GM23248 (cell line): Measurements from ENCODE around the gene ALDH16A1. TPM values are rescaled to one million over a fixed set of nuclear protein-coding genes. Genes with fewer than 3 reads are reported as not detected.

Experiments
- DNase-seq: peaks from one replicate; pipeline ENCODE4 v3.0.0-alpha.2; 2015
- H2AFZ ChIP-seq: fragments of 200-600 bp; sonication (generic); 2 replicates; pipeline ENCODE4 v1.6.1; 2016; ENCODE audit warnings: antibody characterized with exemption
- H3F3A ChIP-seq: fragments of 200-600 bp; sonication (generic); 2 replicates; pipeline ENCODE4 v1.6.1; 2016; ENCODE audit warnings: mild to moderate bottlenecking, antibody characterized with exemption, mixed run types; ENCODE audit not compliant: insufficient read depth
- H3K27ac ChIP-seq: fragments of 200-600 bp; sonication (generic); 2 replicates; pipeline ENCODE4 v1.5.1; 2016; ENCODE audit warnings: mild to moderate bottlenecking
- H3K27me3 ChIP-seq: fragments of 200-600 bp; sonication (generic); replicated peaks from 2 replicates; pipeline ENCODE4 v1.6.1; 2016; ENCODE audit warnings: mild to moderate bottlenecking; ENCODE audit not compliant: insufficient read depth
- H3K36me3 ChIP-seq: fragments of 200-600 bp; sonication (generic); 2 replicates; pipeline ENCODE4 v1.6.1; 2016; ENCODE audit warnings: low read depth, mild to moderate bottlenecking
- H3K4me1 ChIP-seq: fragments of 200-600 bp; sonication (generic); 2 replicates; pipeline ENCODE4 v1.6.1; 2016; ENCODE audit warnings: mild to moderate bottlenecking; ENCODE audit not compliant: insufficient read depth
- H3K4me2 ChIP-seq: fragments of 200-600 bp; sonication (generic); one replicate; pipeline ENCODE4 v1.6.1; 2016; ENCODE audit warnings: mild to moderate bottlenecking; ENCODE audit not compliant: unreplicated experiment
- H3K4me3 ChIP-seq: fragments of 200-600 bp; sonication (generic); 2 replicates; pipeline ENCODE4 v1.5.1; 2016; ENCODE audit warnings: mild to moderate bottlenecking
- H3K79me2 ChIP-seq: fragments of 200-600 bp; sonication (generic); 2 replicates; pipeline ENCODE4 v1.6.1; 2016; ENCODE audit warnings: mild to moderate bottlenecking; ENCODE audit not compliant: insufficient read depth
- H3K9ac ChIP-seq: fragments of 200-600 bp; sonication (generic); 2 replicates; pipeline ENCODE4 v1.6.1; 2016; ENCODE audit warnings: mild to moderate bottlenecking
- H3K9me2 ChIP-seq: fragments of 200-600 bp; sonication (generic); 2 replicates; pipeline ENCODE4 v1.6.1; 2016; ENCODE audit warnings: mixed run types, mild to moderate bottlenecking, moderate library complexity; ENCODE audit not compliant: insufficient read depth
- H3K9me3 ChIP-seq: fragments of 200-600 bp; sonication (generic); one replicate; pipeline ENCODE4 v1.6.1; 2017; ENCODE audit warnings: low read depth
- H4K20me1 ChIP-seq: fragments of 200-600 bp; sonication (generic); 2 replicates; pipeline ENCODE4 v1.6.0; 2016; ENCODE audit not compliant: insufficient read depth
- EZH2 ChIP-seq: fragments of 200-600 bp; sonication (generic); IDR thresholded peaks from 2 replicates; pipeline ENCODE4 v1.6.1; 2018; ENCODE audit warnings: antibody characterized with exemption, mild to moderate bottlenecking; ENCODE audit not compliant: insufficient read depth, poor library complexity, severe bottlenecking
- EZH2phosphoT487 ChIP-seq: fragments of 200-600 bp; sonication (generic); IDR thresholded peaks from 2 replicates; pipeline ENCODE4 v1.6.1; 2018; ENCODE audit warnings: antibody characterized with exemption, moderate library complexity, mild to moderate bottlenecking, low read depth; ENCODE audit not compliant: insufficient read depth
- WGBS, 2 experiments: methylation state at CpG; one replicate each; pipeline ENCODE4 v1.1.6; 2015 to 2017; ENCODE audit warnings: low lambda C conversion rate in 2 of 2, low coverage in 1 of 2; ENCODE audit errors: missing lambda C conversion rate in 2 of 2; 5-methylcytosine and 5-hydroxymethylcytosine counted together
- in situ Hi-C: fragments of 300-500 bp; cut with MboI; formaldehyde crosslinking; loops from 2 replicates; pipeline ENCODE4 v1.15.0; 2020
- polyA plus RNA-seq: library from polyadenylated mRNA; unstranded; fragments of >200 nt; fragmentation: Nextera tagmentation; extraction: Ambion mirVana; gene quantifications from 2 replicates; pipeline ENCODE4 v1.2.1, GENCODE V29; 2016
- total RNA-seq: library from RNA; depleted of rRNA; stranded (reverse); fragments of >200 nt; shearing (Covaris generic); gene quantifications from 2 replicates; pipeline ENCODE4 v1.2.3, GENCODE V29; 2014

Gene ALDH16A1
- total and polyA plus RNA-seq, 2 experiments from 2014 or later: 9.4 to 30.4 TPM

GRCh38 chr19:49497789-49498103 lies 44.7 kb downstream of the ALDH16A1 start:
- Histone ChIP-seq H3K27ac (no peak overlapping the region), H3K79me2 (peaks cover 29% of the 10 kb centered on the region), H3K9ac (peak overlapping the region; percentile 96), H4K20me1 (0 out of 2 replicates have a peak, but pooled peaks cover 9% of the 10 kb centered on the region), H3K4me1 (peaks cover 17% of the 10 kb centered on the region), H3K9me3 (no peaks in the 10 kb centered on the region), H3K36me3 (peaks cover 25% of the 10 kb centered on the region), H3K4me3 (peak overlapping the region; percentile 91), H3K27me3 (no peaks in the 10 kb centered on the region), H2AFZ (no peak overlapping the region), H3F3A (peaks cover 51% of the 10 kb centered on the region), H3K9me2 (no peaks in the 10 kb centered on the region), H3K4me2 (peak overlapping the region; percentile 96)
- no peak for DNase-seq
- 94 to 95% methylated on average over 12 of the region's 12 CpGs for WGBS, 2 experiments
- in situ Hi-C loops: no loop called here
- TF ChIP-seq EZH2phosphoT487 (no peak), EZH2 (no peak)

- peaks cover 17% of the 10 kb centered on the region for H3K4me1 ChIP-seq
- WGBS, 2 experiments: 65 to 69% methylated on average over 7 of the region's 7 CpGs
- no peaks in the 10 kb centered on the region for H3K9me2 ChIP-seq
- H3K27me3 ChIP-seq: no peaks in the 10 kb centered on the region
- no peaks in the 10 kb centered on the region for H3K9me3 ChIP-seq
- peaks cover 46% of the 10 kb centered on the region for H3F3A ChIP-seq
- no peak overlapping the region for H3K27ac ChIP-seq
- H3K4me2 ChIP-seq: peak overlapping the region; percentile 96
- H3K4me3 ChIP-seq: peak overlapping the region; percentile 91; the same call in 1 of the 2 replicates
- H3K36me3 ChIP-seq: peaks cover 19% of the 10 kb centered on the region
- peaks cover 29% of the 10 kb centered on the region for H3K79me2 ChIP-seq
- 0 out of 2 replicates have a peak, but pooled peaks cover 9% of the 10 kb centered on the region for H4K20me1 ChIP-seq
- H2AFZ ChIP-seq: no peak overlapping the region
- TF ChIP-seq EZH2phosphoT487 (no peak), EZH2 (no peak)
- no peak for DNase-seq
- peak overlapping the region; percentile 96; the same call in 1 of the 2 replicates for H3K9ac ChIP-seq
- in situ Hi-C loops: no loop called here
These were observed 45.5 kb downstream of the ALDH16A1 start for GRCh38 chr19:49498475-49498874.

GRCh38 chr19:49499030-49499670 lies 46.1 kb downstream of the ALDH16A1 start:
- Histone ChIP-seq H4K20me1 (0 out of 2 replicates have a peak, but pooled peaks cover 9% of the 10 kb centered on the region), H3K36me3 (peaks cover 19% of the 10 kb centered on the region), H3K9ac (peak overlapping the region; percentile 96; the same call in 1 of the 2 replicates), H3F3A (peaks cover 45% of the 10 kb centered on the region), H3K4me2 (no peak overlapping the region), H3K27me3 (no peaks in the 10 kb centered on the region), H3K79me2 (peaks cover 29% of the 10 kb centered on the region), H3K9me3 (no peaks in the 10 kb centered on the region), H3K9me2 (no peaks in the 10 kb centered on the region), H3K4me3 (no peak overlapping the region), H2AFZ (no peak overlapping the region), H3K27ac (no peak overlapping the region), H3K4me1 (peaks cover 17% of the 10 kb centered on the region)
- in situ Hi-C loops: no loop called here
- no peak for TF ChIP-seq EZH2
- no peak for TF ChIP-seq EZH2phosphoT487
- WGBS, 2 experiments: 70 to 75% methylated on average over 9 to 19 of the region's 19 CpGs
- DNase-seq: no peak

- H3K27me3 ChIP-seq: no peaks in the 10 kb centered on the region
- peak; percentile 83 for DNase-seq
- H3K4me1 ChIP-seq: peaks cover 10% of the 10 kb centered on the region
- H3K36me3 ChIP-seq: peaks cover 12% of the 10 kb centered on the region
- no peak overlapping the region for H3K27ac ChIP-seq
- 42 to 45% methylated on average over 14 of the region's 14 CpGs for WGBS, 2 experiments
- in situ Hi-C loops: no loop called here
- no peaks in the 10 kb centered on the region for H3K9me2 ChIP-seq
- 0 out of 2 replicates have a peak overlapping the region, but pooled peaks have one; percentile 0 for H3K9ac ChIP-seq
- peak overlapping the region; percentile 55 for H2AFZ ChIP-seq
- no peak overlapping the region for H3K4me3 ChIP-seq
- H3K79me2 ChIP-seq: peaks cover 11% of the 10 kb centered on the region
- H3K9me3 ChIP-seq: no peaks in the 10 kb centered on the region
- peak overlapping the region; percentile 13 for H3K4me2 ChIP-seq
- peaks cover 27% of the 10 kb centered on the region for H3F3A ChIP-seq
- H4K20me1 ChIP-seq: 0 out of 2 replicates have a peak, but pooled peaks cover 4% of the 10 kb centered on the region
- TF ChIP-seq EZH2phosphoT487 (no peak), EZH2 (no peak)
These were observed 50.0 kb downstream of the ALDH16A1 start for GRCh38 chr19:49502866-49503581.
